Measurements from ENCODE around the gene HPS4.

Gene HPS4

GRCh38 chr22:26466196-26466595 lies 17.4 kb downstream of the HPS4 start:
- H3K4me1 ChIP-seq (ENCODE audit: control insufficient read depth, insufficient read depth, low read length, poor library complexity, severe bottlenecking), result peaks cover 7% of the 10 kb centered on the region
- no peak overlapping the region for H3K4me3 ChIP-seq (ENCODE audit: extremely low read depth, insufficient read depth, low read length, poor library complexity, severe bottlenecking)
- H3K36me3 ChIP-seq (ENCODE audit: control insufficient read depth, insufficient read depth, low read length), result peaks cover 89% of the 10 kb centered on the region
- H3K9me3 ChIP-seq (ENCODE audit: control insufficient read depth, low read length), result no peaks in the 10 kb centered on the region
- H3K27ac ChIP-seq (ENCODE audit: low read depth, low read length, severe bottlenecking), result no peak overlapping the region
- 92 to 96% methylated on average over 4 to 5 of the region's 5 CpGs for WGBS, 2 experiments (ENCODE audit: insufficient coverage in 2 of 2)

DNA sequence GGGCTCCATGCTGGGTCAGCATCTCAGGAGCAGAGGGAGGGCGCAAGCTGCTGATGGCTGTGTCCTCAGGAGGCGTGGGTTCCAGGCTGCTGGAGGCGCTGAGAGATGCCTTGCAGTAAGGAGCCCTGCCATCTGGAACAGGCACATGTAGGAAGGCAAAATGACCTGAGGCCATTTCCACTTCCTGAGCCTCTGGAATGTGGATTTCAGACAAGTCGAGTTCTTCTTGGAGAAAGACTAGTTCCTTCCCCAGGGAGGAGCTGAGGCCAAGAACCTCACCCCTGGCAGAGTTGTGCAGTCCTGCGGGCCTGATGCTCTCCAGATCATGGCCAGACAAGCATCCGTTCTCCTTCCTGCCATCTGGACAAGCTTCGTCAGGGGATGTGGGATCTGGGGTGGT lies 19.3 kb downstream of the HPS4 start:
- WGBS, 2 experiments (ENCODE audit: insufficient coverage in 2 of 2), result 96 to 98% methylated on average over 7 of the region's 7 CpGs

GRCh38 chr22:26463688-26464087 lies 19.9 kb downstream of the HPS4 start:
- peak overlapping the region; percentile 45 for H3K27ac ChIP-seq (ENCODE audit: low read depth, low read length, severe bottlenecking)
- no peaks in the 10 kb centered on the region for H3K9me3 ChIP-seq (ENCODE audit: control insufficient read depth, low read length)
- H3K4me3 ChIP-seq (ENCODE audit: extremely low read depth, insufficient read depth, low read length, poor library complexity, severe bottlenecking), result no peak overlapping the region
- H3K36me3 ChIP-seq (ENCODE audit: control insufficient read depth, insufficient read depth, low read length), result peaks cover 78% of the 10 kb centered on the region
- WGBS, 2 experiments (ENCODE audit: insufficient coverage in 2 of 2), result 91 to 95% methylated on average over 8 of the region's 9 CpGs
- peaks cover 7% of the 10 kb centered on the region for H3K4me1 ChIP-seq (ENCODE audit: control insufficient read depth, insufficient read depth, low read length, poor library complexity, severe bottlenecking)

More for the DNA sequence above, 19.3 kb downstream of the HPS4 start:
- Histone ChIP-seq H3K4me1 (ENCODE audit: control insufficient read depth, insufficient read depth, low read length, poor library complexity, severe bottlenecking) (peaks cover 7% of the 10 kb centered on the region), H3K4me3 (ENCODE audit: extremely low read depth, insufficient read depth, low read length, poor library complexity, severe bottlenecking) (no peak overlapping the region), H3K36me3 (ENCODE audit: control insufficient read depth, insufficient read depth, low read length) (peaks cover 84% of the 10 kb centered on the region), H3K27ac (ENCODE audit: low read depth, low read length, severe bottlenecking) (no peak overlapping the region), H3K9me3 (ENCODE audit: control insufficient read depth, low read length) (no peaks in the 10 kb centered on the region)

DNA sequence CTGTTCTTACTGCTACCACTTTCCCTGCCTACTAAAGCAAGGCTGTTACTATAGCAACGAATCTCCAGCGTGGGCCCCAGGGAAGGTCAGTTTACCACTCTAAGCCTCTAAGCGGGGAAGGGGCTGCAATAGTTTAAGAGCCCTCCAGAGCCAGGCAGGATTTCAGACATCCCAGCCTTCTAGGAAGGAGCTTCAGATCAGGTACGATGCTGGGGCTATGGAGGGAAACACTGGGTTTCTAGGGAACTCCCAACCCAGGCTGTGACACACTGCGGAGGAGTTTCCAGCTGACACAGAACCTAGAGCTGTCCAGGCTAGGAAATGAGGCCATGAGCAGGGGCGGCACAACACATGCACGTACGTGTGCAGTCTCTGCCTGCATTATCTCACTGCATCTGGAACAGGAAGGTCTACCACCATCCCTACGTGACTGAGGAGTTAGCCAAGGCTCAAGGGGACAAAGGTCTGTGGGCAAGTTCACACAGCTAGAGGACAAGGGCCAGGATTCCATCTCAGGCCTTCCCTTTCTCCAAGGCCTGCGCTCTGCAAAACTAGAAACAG lies 20.4 kb downstream of the HPS4 start:
- no peaks in the 10 kb centered on the region for H3K9me3 ChIP-seq (ENCODE audit: control insufficient read depth, low read length)
- no peak overlapping the region for H3K4me3 ChIP-seq (ENCODE audit: extremely low read depth, insufficient read depth, low read length, poor library complexity, severe bottlenecking)
- H3K36me3 ChIP-seq (ENCODE audit: control insufficient read depth, insufficient read depth, low read length), result peaks cover 77% of the 10 kb centered on the region
- H3K27ac ChIP-seq (ENCODE audit: low read depth, low read length, severe bottlenecking), result peak overlapping the region; percentile 45
- 84 to 88% methylated on average over 9 to 10 of the region's 10 CpGs for WGBS, 2 experiments (ENCODE audit: insufficient coverage in 2 of 2)
- H3K4me1 ChIP-seq (ENCODE audit: control insufficient read depth, insufficient read depth, low read length, poor library complexity, severe bottlenecking), result peaks cover 7% of the 10 kb centered on the region

DNA sequence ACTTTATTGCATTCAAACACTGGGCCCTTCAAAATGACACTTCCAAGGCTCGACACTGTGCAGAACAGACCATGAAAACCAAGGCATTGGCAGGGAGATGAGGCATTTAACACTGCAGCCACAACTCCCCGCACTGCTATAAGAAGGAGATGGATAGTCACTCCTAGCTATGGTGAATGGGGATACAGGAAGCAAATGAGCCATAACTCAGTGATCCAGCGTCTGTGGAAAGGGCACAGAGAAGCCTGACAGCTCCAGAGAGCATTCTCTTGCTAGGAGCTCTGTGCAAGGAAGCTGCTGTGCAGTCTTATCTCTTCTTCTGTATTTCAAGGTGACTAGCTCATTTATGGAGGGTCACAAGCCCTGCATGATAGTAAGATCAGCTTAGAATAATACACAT lies 20.9 kb downstream of the HPS4 start:
- no peaks in the 10 kb centered on the region for H3K9me3 ChIP-seq (ENCODE audit: control insufficient read depth, low read length)
- H3K4me1 ChIP-seq (ENCODE audit: control insufficient read depth, insufficient read depth, low read length, poor library complexity, severe bottlenecking), result peaks cover 7% of the 10 kb centered on the region
- 89 to 94% methylated on average over 3 of the region's 3 CpGs for WGBS, 2 experiments (ENCODE audit: insufficient coverage in 2 of 2)
- H3K4me3 ChIP-seq (ENCODE audit: extremely low read depth, insufficient read depth, low read length, poor library complexity, severe bottlenecking), result no peak overlapping the region
- no peak overlapping the region for H3K27ac ChIP-seq (ENCODE audit: low read depth, low read length, severe bottlenecking)
- H3K36me3 ChIP-seq (ENCODE audit: control insufficient read depth, insufficient read depth, low read length), result peaks cover 77% of the 10 kb centered on the region

- 100% methylated on average over 2 of the region's 5 CpGs; no CpG with 5 or more reads in 1 of the 2 experiments for WGBS, 2 experiments (ENCODE audit: insufficient coverage in 2 of 2)
- Histone ChIP-seq H3K36me3 (ENCODE audit: control insufficient read depth, insufficient read depth, low read length) (peaks cover 76% of the 10 kb centered on the region), H3K27ac (ENCODE audit: low read depth, low read length, severe bottlenecking) (no peak overlapping the region), H3K4me1 (ENCODE audit: control insufficient read depth, insufficient read depth, low read length, poor library complexity, severe bottlenecking) (peaks cover 7% of the 10 kb centered on the region), H3K9me3 (ENCODE audit: control insufficient read depth, low read length) (no peaks in the 10 kb centered on the region), H3K4me3 (ENCODE audit: extremely low read depth, insufficient read depth, low read length, poor library complexity, severe bottlenecking) (no peak overlapping the region)
Observed at GRCh38 chr22:26462051-26462450, 21.5 kb downstream of the HPS4 start.

GRCh38 chr22:26461188-26461810 lies 22.3 kb downstream of the HPS4 start:
- H3K27ac ChIP-seq (ENCODE audit: low read depth, low read length, severe bottlenecking), result no peak overlapping the region
- H3K36me3 ChIP-seq (ENCODE audit: control insufficient read depth, insufficient read depth, low read length), result peaks cover 73% of the 10 kb centered on the region
- 0% methylated on average over 1 of the region's 3 CpGs; no CpG with 5 or more reads in 1 of the 2 experiments for WGBS, 2 experiments (ENCODE audit: insufficient coverage in 2 of 2)
- no peaks in the 10 kb centered on the region for H3K9me3 ChIP-seq (ENCODE audit: control insufficient read depth, low read length)
- peaks cover 7% of the 10 kb centered on the region for H3K4me1 ChIP-seq (ENCODE audit: control insufficient read depth, insufficient read depth, low read length, poor library complexity, severe bottlenecking)
- no peak overlapping the region for H3K4me3 ChIP-seq (ENCODE audit: extremely low read depth, insufficient read depth, low read length, poor library complexity, severe bottlenecking)

DNA sequence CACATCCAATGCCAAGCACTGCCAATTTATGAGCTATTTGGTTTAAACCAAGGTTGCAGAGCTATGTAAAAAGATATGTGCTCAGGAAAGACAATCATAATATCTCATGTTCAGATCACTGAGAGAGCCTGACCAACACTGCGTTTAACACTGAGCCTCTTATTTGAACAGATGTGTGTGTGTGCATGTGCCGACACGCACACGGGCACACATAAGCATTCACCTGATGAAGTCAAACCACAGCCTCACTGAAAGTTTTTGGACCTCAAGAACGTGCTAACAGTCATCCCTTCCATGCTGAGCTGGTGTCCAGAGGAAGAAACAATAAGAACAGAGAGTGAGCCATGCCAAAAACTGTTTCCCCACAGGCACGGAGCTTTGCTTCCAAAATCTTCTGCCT lies 23.4 kb downstream of the HPS4 start:
- no peak overlapping the region for H3K27ac ChIP-seq (ENCODE audit: low read depth, low read length, severe bottlenecking)
- no peaks in the 10 kb centered on the region for H3K9me3 ChIP-seq (ENCODE audit: control insufficient read depth, low read length)
- 90% methylated on average over 5 of the region's 6 CpGs; no CpG with 5 or more reads in 1 of the 2 experiments for WGBS, 2 experiments (ENCODE audit: insufficient coverage in 2 of 2)
- H3K36me3 ChIP-seq (ENCODE audit: control insufficient read depth, insufficient read depth, low read length), result peaks cover 69% of the 10 kb centered on the region
- peaks cover 7% of the 10 kb centered on the region for H3K4me1 ChIP-seq (ENCODE audit: control insufficient read depth, insufficient read depth, low read length, poor library complexity, severe bottlenecking)
- no peak overlapping the region for H3K4me3 ChIP-seq (ENCODE audit: extremely low read depth, insufficient read depth, low read length, poor library complexity, severe bottlenecking)

- Histone ChIP-seq H3K36me3 (ENCODE audit: control insufficient read depth, insufficient read depth, low read length) (peaks cover 62% of the 10 kb centered on the region), H3K27ac (ENCODE audit: low read depth, low read length, severe bottlenecking) (no peak overlapping the region), H3K4me3 (ENCODE audit: extremely low read depth, insufficient read depth, low read length, poor library complexity, severe bottlenecking) (no peak overlapping the region), H3K4me1 (ENCODE audit: control insufficient read depth, insufficient read depth, low read length, poor library complexity, severe bottlenecking) (no peaks in the 10 kb centered on the region), H3K9me3 (ENCODE audit: control insufficient read depth, low read length) (no peaks in the 10 kb centered on the region)
- WGBS, 2 experiments (ENCODE audit: insufficient coverage in 2 of 2), result 95 to 97% methylated on average over 25 to 26 of the region's 26 CpGs
Observed at GRCh38 chr22:26457661-26458272, 25.8 kb downstream of the HPS4 start.

DNA sequence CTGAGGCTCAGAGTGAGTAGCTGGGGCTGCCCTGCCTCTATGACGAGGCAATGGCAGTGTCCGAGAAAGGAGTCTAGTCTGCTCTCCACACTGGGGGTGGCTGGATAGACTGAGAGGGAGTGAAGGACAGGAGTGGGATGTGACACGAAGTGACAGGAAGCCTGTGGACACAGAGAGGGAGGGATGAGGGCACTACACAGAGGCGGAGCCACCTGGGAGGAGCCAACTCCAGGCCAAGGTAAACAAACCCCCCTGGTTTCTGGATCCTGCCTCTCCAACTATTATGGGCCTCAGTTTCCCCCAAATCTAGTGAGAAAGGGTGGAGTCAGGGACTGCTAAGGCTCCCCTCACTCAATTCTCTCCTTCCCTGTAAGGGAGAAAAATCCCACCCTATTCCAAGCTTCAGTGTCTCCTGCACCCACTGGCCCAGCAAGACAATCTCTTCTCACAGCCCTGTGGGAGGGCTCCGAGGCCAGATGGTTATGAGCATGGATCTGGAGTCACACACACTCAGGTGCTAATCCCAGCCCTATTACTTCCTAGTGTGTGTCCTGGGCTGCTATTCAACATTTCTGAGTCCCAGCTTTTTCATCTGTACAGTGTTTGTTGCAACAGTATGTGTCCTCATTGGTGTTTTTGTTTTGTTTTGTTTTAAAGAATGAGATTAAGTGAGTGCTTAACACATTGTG lies 29.6 kb downstream of the HPS4 start:
- peaks cover 61% of the 10 kb centered on the region for H3K36me3 ChIP-seq (ENCODE audit: control insufficient read depth, insufficient read depth, low read length)
- no peaks in the 10 kb centered on the region for H3K9me3 ChIP-seq (ENCODE audit: control insufficient read depth, low read length)
- no peaks in the 10 kb centered on the region for H3K4me1 ChIP-seq (ENCODE audit: control insufficient read depth, insufficient read depth, low read length, poor library complexity, severe bottlenecking)
- H3K4me3 ChIP-seq (ENCODE audit: extremely low read depth, insufficient read depth, low read length, poor library complexity, severe bottlenecking), result no peak overlapping the region
- no peak overlapping the region for H3K27ac ChIP-seq (ENCODE audit: low read depth, low read length, severe bottlenecking)
- 94 to 96% methylated on average over 4 of the region's 5 CpGs for WGBS, 2 experiments (ENCODE audit: insufficient coverage in 2 of 2)

Measured in mesodermal cell (in vitro differentiated cells).